HG03045 (cell line): ENCODE measurements around the gene IL17D.
"Not testable (repeated sequence)": the region's sequence is repeated elsewhere in the genome, so short reads cannot be mapped to it uniquely, and the experiment has no call there.

Experiments
- ATAC-seq: cut with Tn5 transposase; IDR thresholded peaks from one replicate; pipeline ENCODE4 v1.9.1; 2021; ENCODE audit warnings: mild to moderate bottlenecking, moderate library complexity; ENCODE audit not compliant: unreplicated experiment

The IL17D gene, protein sequence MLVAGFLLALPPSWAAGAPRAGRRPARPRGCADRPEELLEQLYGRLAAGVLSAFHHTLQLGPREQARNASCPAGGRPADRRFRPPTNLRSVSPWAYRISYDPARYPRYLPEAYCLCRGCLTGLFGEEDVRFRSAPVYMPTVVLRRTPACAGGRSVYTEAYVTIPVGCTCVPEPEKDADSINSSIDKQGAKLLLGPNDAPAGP

DNA sequence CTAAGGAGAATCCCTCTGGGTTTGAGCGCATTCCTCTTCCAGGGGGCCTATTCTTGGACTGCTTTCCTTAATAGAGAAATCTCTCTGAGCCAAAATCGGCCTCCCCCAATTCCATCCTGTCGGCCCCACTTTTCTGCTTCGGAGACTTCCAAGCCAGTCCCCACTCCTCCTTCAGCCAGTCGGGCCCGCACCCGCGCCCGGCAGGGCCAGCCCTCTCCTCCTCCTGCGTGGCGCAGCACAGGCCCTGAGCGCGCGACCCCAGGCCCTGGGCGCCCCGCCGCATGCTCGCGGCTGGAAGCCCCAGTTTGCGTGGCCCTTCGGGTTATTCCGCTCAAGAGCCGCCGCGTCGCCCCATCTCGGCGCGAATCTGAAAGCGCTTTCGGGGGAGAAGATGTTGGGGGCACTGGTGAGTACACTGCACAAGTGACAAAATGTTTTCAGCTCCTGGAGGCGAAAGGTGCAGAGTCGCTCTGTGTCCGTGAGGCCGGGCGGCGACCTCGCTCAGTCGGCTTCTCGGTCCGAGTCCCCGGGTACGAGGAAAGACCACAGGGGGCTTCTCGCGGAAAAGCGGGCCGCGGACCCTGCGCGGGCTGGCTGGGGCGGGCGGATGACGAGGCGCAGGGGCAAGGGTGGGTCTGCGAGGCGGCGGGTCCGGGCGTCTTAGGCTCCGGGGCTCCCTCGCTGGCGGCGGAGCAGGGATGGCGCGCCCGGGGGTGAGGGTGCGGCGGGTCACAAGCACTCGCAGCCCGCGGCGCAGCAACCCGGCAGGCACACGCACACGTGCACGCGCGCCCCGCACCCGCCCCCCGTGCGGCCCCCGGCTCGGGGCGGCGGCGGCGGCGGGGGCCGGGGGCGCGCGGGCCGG lies at the start of gene IL17D:
TSS of gene IL17D (plus strand) at position 785 of the 865 bp plus-strand sequence. CDS start 303 bp downstream, outside the sequence.
- ATAC-seq, result peak; percentile 34

DNA sequence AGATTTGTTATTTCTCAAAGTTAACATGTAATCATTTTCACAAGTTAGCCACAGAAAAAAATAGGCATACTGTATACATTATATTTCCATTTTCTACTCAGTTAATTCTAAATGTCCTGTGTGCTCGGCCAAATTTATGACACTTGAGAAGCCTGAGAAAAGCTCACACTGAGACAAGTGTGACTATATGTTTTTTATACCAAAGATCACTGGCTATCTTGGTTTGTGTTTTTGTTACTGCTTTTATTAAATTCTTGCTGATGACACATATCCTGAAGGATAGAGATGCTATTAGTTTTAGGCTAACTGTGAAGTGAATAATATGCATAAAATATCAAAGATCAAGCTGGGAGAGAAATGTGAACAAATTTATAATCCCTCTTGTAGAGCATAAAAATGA lies 49.3 kb upstream of the IL17D start:
- ATAC-seq, result no peak

DNA sequence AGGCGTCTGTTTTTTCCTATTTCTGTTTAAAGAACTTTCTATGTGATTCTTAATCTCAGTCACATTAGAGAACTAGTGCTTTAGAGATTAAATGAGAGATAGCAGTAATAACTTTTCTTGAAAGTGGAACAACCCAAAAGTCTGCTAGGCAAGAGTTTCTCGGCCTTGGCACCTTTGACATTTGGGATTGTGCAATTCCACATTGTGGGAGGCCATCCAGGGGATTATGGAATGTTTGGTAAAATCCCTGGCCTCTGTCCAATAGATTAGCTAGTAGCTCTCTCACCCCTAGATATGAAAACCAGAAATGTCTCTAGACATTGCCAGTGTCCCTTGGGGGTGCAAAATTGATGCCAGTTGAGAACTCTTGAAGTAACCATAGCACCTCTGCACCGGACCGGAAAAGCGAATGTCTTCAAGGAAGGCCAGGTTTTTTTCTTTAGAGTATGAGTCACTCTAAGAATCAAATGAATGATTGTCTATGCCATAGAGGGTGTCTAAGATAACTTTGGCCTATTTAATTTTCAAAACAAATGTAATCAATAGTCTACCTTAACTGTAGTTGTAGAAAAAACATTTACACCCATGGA lies 45.0 kb upstream of the IL17D start:
- ATAC-seq, result no peak

DNA sequence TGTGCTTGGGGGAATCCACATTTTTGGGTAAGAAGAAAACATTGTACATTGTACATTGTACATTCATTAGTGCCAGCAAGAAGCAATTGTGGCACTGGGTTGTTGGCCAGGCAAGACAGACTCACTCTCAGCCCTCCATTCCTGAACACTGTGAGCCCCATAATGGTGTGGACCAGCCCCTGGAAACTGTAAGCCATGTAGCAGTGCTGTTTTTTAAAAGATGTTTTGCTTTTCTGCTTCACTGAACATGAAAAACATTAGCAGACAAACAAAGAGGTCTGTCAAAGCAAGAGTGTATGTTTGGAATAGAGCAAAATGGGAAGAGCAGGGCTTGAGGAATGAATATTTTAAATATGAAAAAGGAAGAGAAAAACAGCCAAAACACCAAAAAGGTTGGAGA lies 39.1 kb upstream of the IL17D start:
- ATAC-seq, result no peak

DNA sequence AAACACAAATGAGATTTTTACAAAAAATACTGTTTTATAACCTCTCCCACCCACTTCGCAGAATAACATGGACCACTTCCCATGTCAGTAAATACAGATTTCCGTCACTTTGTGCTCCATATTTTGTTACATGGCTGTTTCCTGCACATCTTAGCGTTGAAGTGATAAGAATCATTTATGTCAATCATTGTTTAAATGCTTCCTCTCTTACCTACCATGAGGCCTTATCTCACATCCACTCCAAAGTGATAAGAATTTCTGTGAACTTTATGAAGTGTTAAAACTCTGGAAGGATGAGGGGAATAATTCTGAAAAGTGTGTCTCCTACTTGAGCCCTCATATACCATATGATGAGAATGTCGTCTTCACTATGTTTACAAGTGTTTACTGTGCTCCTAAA lies 36.6 kb upstream of the IL17D start:
- no peak for ATAC-seq

DNA sequence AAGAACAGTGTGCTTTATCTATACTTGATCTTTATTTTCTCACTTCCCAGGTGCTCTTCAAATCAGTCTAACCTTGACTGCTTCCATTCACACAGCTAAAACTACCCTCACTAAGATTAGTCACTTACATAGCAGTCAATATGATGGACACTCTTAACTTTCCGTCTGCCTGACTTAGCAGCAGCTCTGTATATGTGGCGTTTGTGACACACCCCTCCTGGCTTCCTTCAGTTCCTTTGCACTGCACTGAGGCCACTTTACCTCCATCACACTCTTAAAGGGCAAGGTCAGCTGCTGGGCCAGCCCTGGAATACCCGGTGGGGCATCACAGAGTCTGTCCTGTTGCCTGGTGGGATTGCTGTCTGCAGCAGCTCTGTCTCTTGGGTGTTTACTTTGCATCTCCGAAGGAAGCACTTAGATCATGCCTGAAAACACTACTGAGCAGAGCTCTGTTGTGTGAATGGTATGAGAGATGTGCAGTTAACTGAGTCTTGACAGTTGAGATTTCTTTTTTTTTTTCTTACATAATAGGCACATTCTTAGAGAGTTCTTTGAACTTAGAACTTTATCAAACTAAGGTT lies 35.6 kb upstream of the IL17D start:
- ATAC-seq, result no peak

DNA sequence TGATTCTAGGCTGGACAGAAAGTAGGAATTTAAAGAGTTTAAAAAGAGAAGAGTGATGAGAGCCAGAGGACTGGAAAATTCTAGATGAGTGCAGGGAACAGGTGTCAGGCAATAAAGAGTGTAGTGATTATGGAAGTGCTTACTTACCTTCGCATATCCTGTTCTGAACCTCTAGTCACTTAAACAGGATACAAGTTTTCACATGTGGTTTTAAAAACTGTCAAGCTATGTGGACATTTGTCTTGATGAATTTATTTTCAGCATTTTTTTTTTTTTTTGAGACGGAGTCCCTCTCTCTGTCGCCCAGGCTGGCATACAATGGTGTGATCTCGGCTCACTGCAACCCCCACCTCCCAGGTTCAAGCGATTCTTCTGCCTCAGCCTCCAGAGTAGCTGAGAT lies 34.3 kb upstream of the IL17D start:
- ATAC-seq, result no peak

DNA sequence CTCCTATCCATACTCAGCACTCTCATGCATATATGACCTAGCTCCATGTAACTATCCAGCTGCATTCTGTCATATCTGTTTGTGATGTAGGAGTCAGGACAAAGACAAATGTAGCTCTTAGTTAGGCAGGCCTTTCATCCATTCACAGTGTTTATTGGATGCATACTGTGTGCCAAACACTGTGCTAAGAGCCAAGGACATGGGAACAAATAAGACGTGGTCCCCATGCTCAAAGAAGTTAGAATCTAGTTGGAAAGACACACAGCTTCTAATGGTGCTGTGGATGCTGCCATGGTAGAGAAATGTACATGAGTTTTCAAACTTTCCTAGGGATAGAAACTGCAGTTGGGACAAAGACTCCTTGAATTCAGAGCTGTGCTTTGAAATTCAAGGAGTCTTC lies 31.7 kb upstream of the IL17D start:
- ATAC-seq, result no peak

DNA sequence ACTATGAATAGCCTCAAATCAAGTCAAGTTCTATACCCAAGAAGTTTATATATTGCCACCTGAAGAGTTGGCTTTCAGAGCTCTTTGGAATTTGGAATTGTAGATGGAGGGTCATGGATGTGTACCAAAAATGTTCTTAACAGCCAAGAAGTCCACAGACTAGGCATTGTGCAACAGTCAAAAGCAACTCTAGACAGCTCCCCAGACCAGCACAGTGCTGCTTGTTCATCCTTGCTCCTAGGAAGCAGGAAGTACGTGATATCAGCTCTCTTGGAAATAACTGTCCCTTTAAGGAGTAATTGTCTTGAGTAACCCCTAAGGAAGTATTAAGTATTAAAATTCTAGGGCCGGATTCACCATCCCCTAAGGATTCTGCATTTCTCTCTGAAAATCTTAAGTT lies 30.7 kb upstream of the IL17D start:
- ATAC-seq, result no peak

DNA sequence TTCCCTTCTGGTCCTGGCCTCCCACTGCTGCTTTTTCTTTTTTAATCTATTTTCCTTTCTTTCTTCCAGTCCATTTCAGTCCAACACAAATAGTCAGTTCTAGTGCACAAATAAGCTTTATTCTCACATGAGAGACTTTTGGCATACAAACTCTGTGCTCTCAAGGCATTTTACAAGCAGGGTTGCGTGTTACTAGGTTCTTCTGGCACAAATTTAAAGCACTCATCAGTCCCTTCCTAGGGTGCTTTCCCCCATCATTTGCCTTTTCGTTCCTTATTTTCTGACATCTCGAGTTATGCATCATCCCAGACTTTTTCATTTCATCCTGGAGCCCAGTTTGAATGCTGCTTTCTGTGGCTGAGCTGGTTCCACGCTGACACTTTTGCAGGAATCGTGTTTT lies 29.8 kb upstream of the IL17D start:
- no peak for ATAC-seq

DNA sequence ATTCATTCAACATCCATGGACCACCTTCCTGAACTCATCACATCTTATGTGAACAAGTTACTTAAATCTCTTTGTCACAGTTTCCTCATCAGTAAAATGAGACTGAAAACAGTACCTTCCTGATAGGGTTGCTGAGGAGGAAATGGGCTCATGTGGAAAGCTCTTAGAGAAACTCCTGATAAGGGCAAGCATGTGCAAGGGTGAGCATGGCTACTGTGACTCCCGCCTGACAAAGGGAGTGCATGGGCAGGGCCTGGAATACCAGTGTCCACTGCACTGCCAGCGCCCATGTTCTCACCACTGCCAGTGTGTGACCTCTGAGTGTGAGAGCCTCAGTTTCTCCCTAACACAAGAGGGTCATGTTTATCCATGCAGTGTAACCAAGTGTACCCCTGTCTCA lies 27.3 kb upstream of the IL17D start:
- ATAC-seq, result no peak

DNA sequence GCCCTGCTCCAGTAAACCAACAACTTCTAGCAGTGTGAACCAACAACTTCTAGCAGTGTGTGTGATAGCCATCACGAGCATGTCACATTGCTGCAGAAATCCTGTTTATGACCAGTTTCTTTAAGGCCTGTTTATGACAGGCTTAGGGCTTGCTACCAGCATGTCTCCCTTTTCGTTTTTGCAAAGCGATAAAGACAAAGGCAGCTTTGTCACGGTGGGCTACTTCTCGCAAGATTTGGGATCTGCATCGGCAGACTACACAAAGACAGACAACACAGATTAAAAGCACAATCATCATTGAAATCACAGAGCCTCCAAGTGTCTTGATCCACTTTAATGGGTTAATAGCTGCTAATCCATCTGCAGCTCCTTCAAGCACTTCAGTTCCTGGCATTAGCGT lies 24.9 kb upstream of the IL17D start:
- not testable (repeated sequence) for ATAC-seq

DNA sequence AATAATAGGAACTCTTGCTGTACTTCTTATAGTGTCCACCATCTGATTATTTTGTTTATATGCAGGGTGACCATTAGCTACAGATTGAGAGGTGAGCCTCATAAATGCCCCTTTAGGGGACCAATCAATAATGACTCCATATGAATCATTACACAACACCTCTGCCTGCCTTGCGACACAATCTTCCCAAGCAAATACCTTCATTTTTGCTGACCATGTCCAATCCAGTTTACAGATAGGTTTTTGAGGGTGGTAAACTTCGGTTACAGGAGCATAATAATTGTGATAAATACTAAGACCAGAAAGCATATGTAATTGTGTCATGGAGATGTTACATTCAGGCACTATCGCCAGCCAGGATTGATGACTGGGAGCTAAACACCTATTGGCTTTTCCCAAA lies 23.6 kb upstream of the IL17D start:
- ATAC-seq, result no peak

DNA sequence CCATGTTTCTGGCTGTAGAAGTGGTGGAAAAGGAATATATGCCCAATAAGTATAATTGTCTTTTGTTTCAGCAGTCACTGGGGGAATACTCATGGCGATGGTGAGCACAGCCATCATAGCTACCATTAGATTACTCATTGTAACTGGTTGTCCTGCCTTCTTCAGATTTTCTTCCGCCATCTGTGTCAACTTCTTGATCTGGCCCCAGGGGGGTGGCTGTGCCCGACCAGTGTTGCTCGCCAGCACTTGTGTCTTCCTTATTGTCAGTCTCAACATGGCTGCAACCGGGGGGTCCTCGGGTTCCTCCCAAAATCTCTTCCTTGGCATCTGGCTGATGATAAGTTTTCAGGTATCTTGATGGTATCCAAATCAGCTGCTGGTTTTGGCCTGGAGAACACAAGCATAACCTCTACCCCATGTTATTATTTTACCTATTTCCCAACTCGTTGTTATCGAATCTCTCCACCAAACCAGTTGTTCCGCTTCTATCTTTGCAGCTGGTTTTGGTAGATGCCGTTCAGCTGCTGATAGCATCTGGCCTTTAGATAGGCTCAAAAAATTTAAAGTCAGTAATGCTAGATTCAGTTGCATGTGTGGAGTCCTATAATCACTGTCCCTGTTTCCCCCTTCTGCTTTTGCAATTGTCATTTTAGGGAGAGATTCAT lies 23.0 kb upstream of the IL17D start:
- no peak for ATAC-seq

DNA sequence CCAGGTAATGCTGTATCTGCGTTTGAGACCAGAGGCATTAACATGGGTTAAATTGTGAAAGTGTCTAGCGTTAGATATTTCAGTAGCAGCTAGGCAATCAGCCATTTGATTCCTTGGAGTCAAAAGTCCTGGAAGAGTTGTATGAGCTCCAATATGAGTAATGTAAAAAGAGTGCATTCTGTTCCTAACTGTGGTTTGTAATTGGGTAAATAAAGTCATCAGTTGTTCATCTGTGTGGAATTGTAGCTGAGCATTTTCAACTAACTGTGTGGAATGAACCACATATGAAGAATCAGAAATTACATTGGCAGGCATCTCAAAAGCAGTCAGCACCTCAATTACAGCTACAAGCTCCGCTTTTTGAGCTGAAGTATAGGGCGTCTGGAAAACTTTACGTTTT lies 22.0 kb upstream of the IL17D start:
- not testable (repeated sequence) for ATAC-seq

DNA sequence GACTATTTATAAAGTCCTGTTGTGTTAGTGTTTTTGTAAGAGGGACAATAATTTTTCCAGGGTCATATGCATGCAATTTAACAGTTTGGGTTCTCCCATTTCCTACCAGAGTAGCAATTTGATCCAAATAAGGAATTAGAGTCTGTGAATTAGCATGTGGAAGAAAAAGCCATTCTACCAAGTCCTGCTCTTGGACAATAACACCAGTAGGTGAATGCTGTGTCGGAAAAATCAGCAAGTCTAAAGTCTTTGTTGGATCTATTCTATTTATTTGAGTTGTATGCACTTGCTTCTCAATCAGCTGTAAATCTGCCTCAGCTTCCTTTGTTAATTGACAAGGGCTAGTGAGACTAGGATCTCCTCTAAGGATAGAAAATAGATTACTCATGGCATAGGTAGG lies 21.4 kb upstream of the IL17D start:
- no peak for ATAC-seq

DNA sequence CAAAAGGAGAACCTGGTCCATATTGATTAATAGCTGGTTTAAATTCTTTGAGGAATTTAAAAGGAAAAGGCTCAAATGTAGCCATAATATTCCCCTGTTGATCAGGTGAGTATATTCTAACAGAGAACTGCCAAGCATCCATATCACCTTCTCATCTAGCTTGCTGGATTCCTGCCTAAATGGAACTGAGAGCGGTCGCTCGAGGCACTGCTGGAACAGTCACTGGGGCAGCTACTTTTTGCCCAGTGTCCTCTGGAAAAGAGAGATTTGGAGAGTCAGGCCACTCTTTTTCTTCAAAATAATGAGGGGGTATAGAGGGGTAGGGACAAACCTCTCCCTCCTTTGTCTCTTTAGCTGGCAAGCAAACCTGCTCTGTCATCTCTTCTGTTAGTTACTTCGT lies 19.5 kb upstream of the IL17D start:
- no peak for ATAC-seq

DNA sequence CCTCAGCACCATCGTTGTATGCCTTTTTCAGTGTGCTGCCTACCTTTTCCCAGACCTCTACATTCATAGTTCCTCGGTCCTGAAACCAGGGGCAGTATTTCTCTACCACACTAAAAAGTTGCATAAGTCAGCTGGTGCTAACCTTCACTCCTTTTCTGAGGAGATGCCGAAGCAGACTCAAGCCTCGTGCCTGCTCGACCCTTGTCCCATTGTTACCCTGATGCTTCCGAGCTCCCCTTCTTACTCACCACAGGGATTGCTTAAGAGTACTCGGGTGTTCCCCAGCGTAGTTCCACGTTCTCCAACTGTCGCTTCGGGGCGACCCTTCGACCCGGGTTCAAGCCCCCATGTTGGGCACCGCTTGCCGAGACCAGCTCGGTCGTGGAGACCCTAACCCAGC lies 19.0 kb upstream of the IL17D start:
- no peak for ATAC-seq

DNA sequence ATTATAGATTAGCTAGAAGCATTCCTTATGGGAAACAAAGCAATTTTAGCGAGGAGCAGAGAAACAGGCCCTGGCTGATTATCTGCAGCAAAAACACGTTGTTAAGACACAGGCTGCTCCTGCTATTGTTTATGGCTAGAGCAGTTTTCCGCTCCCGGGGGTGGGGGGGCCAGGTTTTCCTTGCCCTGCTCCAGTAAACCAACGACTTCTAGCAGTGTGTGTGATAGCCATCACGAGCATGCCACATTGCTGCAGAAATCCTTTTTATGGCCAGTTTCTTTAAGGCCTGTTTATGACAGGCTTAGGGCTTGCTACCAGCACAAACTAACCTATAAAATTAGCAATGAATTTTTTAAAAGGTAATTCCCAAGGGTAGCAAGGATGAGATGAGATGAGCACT lies 18.4 kb upstream of the IL17D start:
- ATAC-seq, result no peak

DNA sequence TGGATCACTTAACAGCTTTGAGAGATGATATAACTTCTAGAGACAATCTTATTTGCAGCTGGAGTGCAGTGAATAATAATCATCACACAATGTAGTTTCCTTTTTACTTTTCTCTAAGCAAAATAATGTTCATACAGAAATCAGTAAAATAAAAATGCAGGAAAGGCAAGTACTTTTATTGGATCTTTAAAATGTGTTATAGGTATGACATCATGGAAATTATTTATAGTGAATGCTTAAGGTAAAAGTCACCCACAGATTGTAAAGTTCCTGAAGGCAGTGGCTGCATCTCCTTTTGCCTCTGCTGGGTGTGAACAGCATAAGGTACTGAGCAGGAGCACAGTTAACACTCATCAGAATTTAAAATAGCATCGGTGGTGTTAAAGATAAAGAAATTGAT lies 17.3 kb upstream of the IL17D start:
- ATAC-seq, result no peak

DNA sequence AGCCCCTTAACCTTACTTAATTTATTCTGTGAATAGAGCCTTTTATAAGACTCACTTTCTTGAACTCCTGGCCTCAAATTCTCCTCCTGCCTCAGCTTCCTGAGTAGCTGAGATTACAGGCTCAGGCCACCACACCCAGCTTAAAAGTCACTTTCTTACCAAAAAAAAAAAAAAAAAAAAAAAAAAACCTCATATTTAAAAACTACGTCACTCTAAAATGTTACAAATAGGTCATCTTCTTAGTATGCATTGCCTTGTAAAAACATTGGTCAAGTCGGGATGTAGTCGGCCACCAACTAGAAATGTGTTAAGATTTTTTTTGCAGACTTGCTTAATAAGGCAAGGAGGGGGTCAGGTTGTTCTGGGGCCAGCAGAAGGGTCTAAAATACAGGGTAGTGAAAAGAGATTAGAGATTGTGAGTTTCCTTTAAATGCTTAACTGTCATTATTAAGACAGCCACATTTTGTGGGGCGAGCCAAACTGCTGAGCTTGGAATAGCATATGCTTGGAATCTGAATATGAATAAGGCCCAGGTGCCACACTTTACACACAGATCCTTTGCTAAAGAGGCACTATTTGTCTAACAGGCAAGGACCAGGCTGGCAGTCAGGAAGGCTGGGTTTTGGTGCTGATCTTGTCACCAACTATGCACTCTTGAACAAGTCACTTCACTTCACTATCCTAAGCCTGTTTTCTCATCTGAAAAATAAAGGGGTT lies 16.5 kb upstream of the IL17D start:
- no peak for ATAC-seq
